Mesothelial cell of epicardium (in vitro differentiated cells): ENCODE results near the gene ITPR2. TPM values are rescaled to one million over a fixed set of nuclear protein-coding genes. Genes with fewer than 3 reads are reported as not detected.
"Not testable (repeated sequence)": the region's sequence is repeated elsewhere in the genome, so short reads cannot be mapped to it uniquely, and the experiment has no call there.

ENCODE experiments used
- DNase-seq, 2 experiments: peaks; one replicate each; pipeline ENCODE4 v3.0.0; 2021; ENCODE audit warnings: low spot score in 2 of 2; ENCODE audit not compliant: unreplicated experiment in 2 of 2
- H3K27ac Mint-ChIP-seq: 2 replicates; pipeline ENCODE4 v1.8.0; 2021; ENCODE audit warnings: mixed read lengths
- H3K27me3 Mint-ChIP-seq: 2 replicates; pipeline ENCODE4 v1.8.0; 2021; ENCODE audit warnings: low read depth, mixed read lengths
- H3K36me3 Mint-ChIP-seq: 2 replicates; pipeline ENCODE4 v1.8.0; 2021; ENCODE audit warnings: mixed read lengths
- H3K4me1 Mint-ChIP-seq: 2 replicates; pipeline ENCODE4 v1.8.0; 2021; ENCODE audit warnings: mixed read lengths
- H3K4me3 Mint-ChIP-seq: 2 replicates; pipeline ENCODE4 v1.8.0; 2021; ENCODE audit warnings: mild to moderate bottlenecking, moderate library complexity, mixed read lengths
- H3K9me3 Mint-ChIP-seq: 2 replicates; pipeline ENCODE4 v1.8.0; 2021; ENCODE audit warnings: mixed read lengths
- total RNA-seq: library from RNA; stranded (reverse); gene quantifications from 3 replicates; pipeline ENCODE4 v1.2.1, GENCODE V29; 2021
- TF ChIP-seq, protein P1 (sequence below): fragments of 200-600 bp; sonication (generic); IDR thresholded peaks from one replicate; pipeline ENCODE4 v1.5.0; 2021; ENCODE audit warnings: antibody characterized with exemption; ENCODE audit not compliant: unreplicated experiment

The ITPR2 gene
- total RNA-seq, 1 donor from 2014 or later, result 62.3 TPM

DNA sequence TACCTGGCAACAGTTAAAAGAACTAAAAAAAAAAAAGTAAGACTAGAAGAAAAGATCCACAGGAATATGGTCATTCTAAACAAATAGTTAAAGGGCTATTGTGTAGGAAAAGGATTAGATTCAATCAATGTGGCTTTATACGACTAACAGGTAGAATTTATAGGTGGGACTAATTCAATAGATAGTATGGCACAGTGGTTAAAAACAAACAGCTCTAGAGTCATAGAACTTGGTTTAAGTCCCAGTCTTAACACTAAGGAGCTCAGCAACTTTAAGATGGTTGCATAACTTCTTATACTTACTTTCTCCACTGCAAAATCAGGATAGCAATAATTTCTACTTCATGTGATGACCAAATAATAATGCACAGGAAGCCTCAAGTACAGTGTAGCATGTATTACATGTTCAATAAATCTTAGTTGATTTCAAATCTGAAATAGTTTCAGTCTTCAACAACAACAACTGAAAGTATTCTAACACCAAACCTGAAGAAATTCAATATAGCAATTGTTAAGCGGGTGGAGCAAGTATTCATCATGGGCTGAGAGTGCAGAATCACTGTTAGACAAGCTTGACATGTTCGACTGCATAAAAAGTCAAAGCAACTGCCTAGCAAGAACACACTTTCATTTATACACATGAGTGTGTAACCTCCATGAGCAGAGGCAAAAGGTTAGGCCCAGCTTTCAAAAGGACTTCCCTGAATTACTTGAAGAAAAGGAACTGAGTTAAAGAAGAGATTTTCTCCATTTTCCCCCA, 50.4 kb downstream of the ITPR2 start:
- Mint-ChIP-seq H3K4me1 (peaks cover 12% of the 10 kb centered on the region), H3K27ac (no peak overlapping the region), H3K36me3 (peaks cover 62% of the 10 kb centered on the region), H3K27me3 (no peaks in the 10 kb centered on the region), H3K9me3 (peaks cover 48% of the 10 kb centered on the region), H3K4me3 (no peak overlapping the region)
- DNase-seq, result no peak
- TF ChIP-seq, protein P1, sequence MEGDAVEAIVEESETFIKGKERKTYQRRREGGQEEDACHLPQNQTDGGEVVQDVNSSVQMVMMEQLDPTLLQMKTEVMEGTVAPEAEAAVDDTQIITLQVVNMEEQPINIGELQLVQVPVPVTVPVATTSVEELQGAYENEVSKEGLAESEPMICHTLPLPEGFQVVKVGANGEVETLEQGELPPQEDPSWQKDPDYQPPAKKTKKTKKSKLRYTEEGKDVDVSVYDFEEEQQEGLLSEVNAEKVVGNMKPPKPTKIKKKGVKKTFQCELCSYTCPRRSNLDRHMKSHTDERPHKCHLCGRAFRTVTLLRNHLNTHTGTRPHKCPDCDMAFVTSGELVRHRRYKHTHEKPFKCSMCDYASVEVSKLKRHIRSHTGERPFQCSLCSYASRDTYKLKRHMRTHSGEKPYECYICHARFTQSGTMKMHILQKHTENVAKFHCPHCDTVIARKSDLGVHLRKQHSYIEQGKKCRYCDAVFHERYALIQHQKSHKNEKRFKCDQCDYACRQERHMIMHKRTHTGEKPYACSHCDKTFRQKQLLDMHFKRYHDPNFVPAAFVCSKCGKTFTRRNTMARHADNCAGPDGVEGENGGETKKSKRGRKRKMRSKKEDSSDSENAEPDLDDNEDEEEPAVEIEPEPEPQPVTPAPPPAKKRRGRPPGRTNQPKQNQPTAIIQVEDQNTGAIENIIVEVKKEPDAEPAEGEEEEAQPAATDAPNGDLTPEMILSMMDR, result no peak

- peaks cover 75% of the 10 kb centered on the region for H3K36me3 Mint-ChIP-seq
- peaks cover 65% of the 10 kb centered on the region for H3K9me3 Mint-ChIP-seq
- not testable (repeated sequence) for H3K4me3 Mint-ChIP-seq, DNase-seq, H3K27ac Mint-ChIP-seq, H3K4me1 Mint-ChIP-seq, H3K27me3 Mint-ChIP-seq
These were observed 52.3 kb downstream of the ITPR2 start for GRCh38 chr12:26780656-26781055.

DNA sequence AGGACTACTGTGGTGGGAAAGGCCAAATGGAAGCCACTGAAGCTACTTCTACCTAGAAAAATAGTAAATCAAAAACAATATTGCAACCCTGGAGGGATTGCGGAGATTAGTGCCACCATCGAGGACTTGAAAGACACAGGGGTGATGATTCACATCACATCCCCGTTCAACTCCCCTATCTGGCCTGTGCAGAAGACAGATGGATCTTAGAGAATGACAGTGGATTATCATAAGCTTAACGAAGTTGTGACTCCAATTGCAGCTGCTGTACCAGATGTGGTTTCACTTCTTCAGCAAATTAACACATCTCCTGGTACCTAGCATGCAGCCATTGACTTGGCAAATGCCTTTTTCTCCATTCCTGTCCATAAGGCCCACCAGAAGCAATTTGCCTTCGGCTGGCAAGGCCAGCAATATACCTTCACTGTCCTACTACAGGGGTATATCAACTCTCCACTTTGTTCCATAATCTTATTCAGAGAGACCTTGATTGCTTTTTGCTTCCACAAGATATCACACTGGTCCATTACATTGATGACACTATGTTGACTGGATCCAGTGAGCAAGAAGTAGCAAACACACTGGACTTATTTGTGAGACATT, 54.7 kb downstream of the ITPR2 start:
- Mint-ChIP-seq H3K36me3 (peaks cover 80% of the 10 kb centered on the region), H3K9me3 (peaks cover 66% of the 10 kb centered on the region)
- not testable (repeated sequence) for H3K27ac Mint-ChIP-seq, H3K27me3 Mint-ChIP-seq, H3K4me1 Mint-ChIP-seq, DNase-seq, H3K4me3 Mint-ChIP-seq

DNA sequence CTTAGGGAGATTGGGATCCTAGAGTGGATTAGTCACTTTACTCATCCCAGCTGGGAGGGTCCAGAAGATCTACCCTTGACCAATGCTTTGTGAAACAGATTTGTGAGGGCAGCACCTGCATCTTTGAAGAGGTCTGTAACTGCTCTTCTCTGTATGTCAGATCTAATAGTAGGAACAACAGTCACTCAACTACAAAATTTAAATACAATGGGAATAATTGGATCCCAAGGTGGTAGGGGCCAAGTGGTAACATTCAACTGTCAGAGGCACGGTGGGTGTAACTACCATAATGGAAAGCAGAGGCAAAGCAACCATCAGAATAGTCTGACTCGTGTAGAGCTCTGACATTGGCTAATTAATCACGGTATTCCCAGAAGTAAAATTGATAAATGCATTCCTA, 55.8 kb downstream of the ITPR2 start:
- H3K27me3 Mint-ChIP-seq, result no peaks in the 10 kb centered on the region
- TF ChIP-seq, protein P1, result no peak
- H3K9me3 Mint-ChIP-seq, result peaks cover 56% of the 10 kb centered on the region
- no peaks in the 10 kb centered on the region for H3K4me1 Mint-ChIP-seq
- peaks cover 70% of the 10 kb centered on the region for H3K36me3 Mint-ChIP-seq
- no peak for DNase-seq
- H3K27ac Mint-ChIP-seq, result no peak overlapping the region
- no peak overlapping the region for H3K4me3 Mint-ChIP-seq

DNA sequence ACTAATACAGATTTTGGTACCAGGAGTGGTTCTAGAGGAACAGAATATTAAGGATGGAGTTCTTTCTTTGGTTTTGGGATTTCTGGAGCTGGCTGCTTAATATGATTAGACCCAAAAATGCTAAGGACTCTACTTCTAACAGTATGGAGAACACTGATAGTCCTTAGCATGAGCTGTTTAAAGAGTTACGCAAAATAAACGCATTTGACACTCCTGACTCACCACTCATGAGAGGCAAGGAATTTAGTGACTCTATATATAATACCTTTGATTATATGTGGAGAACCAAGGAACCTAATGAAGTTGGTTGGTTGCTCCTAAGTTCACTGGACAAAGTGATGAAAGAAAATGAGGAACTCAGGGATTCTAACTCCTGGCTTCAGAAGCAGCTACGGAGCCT, 57.0 kb downstream of the ITPR2 start:
- DNase-seq, H3K4me3 Mint-ChIP-seq, H3K27me3 Mint-ChIP-seq, H3K4me1 Mint-ChIP-seq, H3K27ac Mint-ChIP-seq: not testable (repeated sequence)
- Mint-ChIP-seq H3K9me3 (peaks cover 48% of the 10 kb centered on the region), H3K36me3 (peaks cover 62% of the 10 kb centered on the region)

DNA sequence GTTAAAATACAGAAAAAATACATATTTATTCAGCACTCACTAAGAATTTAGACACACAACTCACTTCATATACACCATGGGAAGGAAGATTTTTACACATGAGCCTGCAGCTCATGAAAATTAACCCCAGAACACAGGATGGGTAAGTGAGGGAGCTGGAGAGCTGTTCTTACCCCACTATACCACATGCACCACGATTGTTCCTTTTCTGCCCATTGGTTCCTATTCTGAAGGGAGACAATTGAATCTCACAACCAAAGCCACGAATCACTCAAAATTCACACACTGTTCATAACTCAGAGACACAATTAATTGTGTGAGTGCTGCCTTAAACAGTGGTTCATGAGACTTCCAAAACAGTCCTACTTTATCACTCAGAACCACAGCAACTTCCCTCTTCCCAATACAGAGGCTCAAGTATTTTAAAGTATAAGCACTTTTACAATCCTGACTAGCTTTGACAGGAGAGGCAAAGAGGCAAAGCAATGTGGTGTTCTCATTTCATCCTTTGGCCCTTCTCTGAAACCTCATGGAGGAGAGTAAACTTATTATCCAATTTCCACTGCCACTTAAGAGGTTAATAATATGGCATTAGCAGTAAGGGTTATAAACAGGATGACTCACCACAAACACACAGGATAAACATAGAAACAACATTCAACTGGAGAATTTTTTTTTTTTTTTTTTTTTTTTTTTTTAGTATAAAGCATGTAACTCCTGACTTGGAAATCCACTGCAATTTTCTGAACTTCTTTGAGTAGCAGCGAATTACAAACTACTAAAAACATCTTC, 59.5 kb downstream of the ITPR2 start:
- Mint-ChIP-seq H3K36me3 (peaks cover 46% of the 10 kb centered on the region), H3K4me1 (no peaks in the 10 kb centered on the region), H3K27me3 (no peaks in the 10 kb centered on the region), H3K27ac (no peak overlapping the region), H3K4me3 (no peak overlapping the region), H3K9me3 (peaks cover 36% of the 10 kb centered on the region)
- TF ChIP-seq, protein P1, result no peak
- DNase-seq, result no peak

GRCh38 chr12:26771861-26772260, 61.1 kb downstream of the ITPR2 start:
- TF ChIP-seq, protein P1, result no peak
- DNase-seq, result no peak
- H3K9me3 Mint-ChIP-seq, result peaks cover 23% of the 10 kb centered on the region
- no peak overlapping the region for H3K27ac Mint-ChIP-seq
- H3K36me3 Mint-ChIP-seq, result peaks cover 30% of the 10 kb centered on the region
- no peak overlapping the region for H3K4me3 Mint-ChIP-seq
- H3K27me3 Mint-ChIP-seq, result no peaks in the 10 kb centered on the region
- H3K4me1 Mint-ChIP-seq, result no peaks in the 10 kb centered on the region
